Mucosa of descending colon (tissue), 3 donors: Measurements from ENCODE around the gene DPY30. TPM values are rescaled to one million over a fixed set of nuclear protein-coding genes. Genes with fewer than 3 reads are reported as not detected.
A peak's percentile ranks its signal among the peaks of the same experiment; 100 is the strongest.

Experiments
- ATAC-seq: fragments of 200-7000 bp; cut with Tn5 transposase; one replicate; pipeline ENCODE4 v1.9.1; 2020; ENCODE audit warnings: mild to moderate bottlenecking, moderate library complexity
- DNase-seq, 3 donors: peaks; one replicate each; pipeline ENCODE4 v3.0.0-alpha.2; 2020
- H3K36me3 ChIP-seq: fragments of 200-600 bp; one replicate; pipeline ENCODE4 v1.8.0; 2021; ENCODE audit warnings: low read depth, mild to moderate bottlenecking
- H3K4me1 ChIP-seq: fragments of 200-600 bp; one replicate; pipeline ENCODE4 v1.8.0; 2021; ENCODE audit warnings: low read depth, mild to moderate bottlenecking
- H3K4me3 ChIP-seq: fragments of 200-600 bp; one replicate; pipeline ENCODE4 v1.8.0; 2021; ENCODE audit warnings: mild to moderate bottlenecking
- H3K9me3 ChIP-seq: fragments of 200-600 bp; one replicate; pipeline ENCODE4 v1.8.0; 2021; ENCODE audit warnings: mild to moderate bottlenecking
- CTCF ChIP-seq: fragments of 200-600 bp; IDR thresholded peaks from one replicate; pipeline ENCODE4 v1.8.0; 2022; ENCODE audit warnings: antibody characterized with exemption, mild to moderate bottlenecking
- intact Hi-C, 2 donors: fragments of 100-400 bp; cut with DNase I in 1 of 2; cut with micrococcal nuclease in 1 of 2; formaldehyde crosslinking; loops; one replicate each; pipeline versions ENCODE4 v1.11.0 to v1.11.1; 2022; cut with DNase I, micrococcal nuclease
- long read RNA-seq, 2 donors: library from polyadenylated mRNA; unstranded; transcript quantifications; one replicate each; pipeline ENCODE4 v2.0.0, GENCODE V29; 2019 to 2021
- total RNA-seq, 3 donors: library from RNA; stranded (reverse); fragmentation: NEBNext Ultra II Directional in 2 of 3; extraction: Animal tissue kit (Norgen Biotek cat#: 25700) in 2 of 3; gene quantifications; one replicate each; pipeline versions ENCODE4 v1.2.1 to v1.2.4, GENCODE V29; 2021 to 2023
- donor health status: DM: no; HTN: no; CAD: no; lungs with moderate emphysema.
- donor health status: DM: no; HTN: no; CAD: no.
- donor health status: DM: no; HTN: yes; CAD: no.

The DPY30 gene
- total RNA-seq, result 10 to 100 TPM; 49.0 to 59.2 (median 49.0) TPM
- long read RNA-seq, donor 1, transcript DPY30-202 (5 exons, 708 nt), result major isoform, 19 of 31 reads
- long read RNA-seq, donor 1, partial matches to known transcripts, result 6 of 31 reads
- long read RNA-seq, donor 1, other reads (novel, unspliced or antisense), result 6 of 31 reads
- long read RNA-seq, donor 2, transcript DPY30-202 (5 exons, 708 nt), result major isoform, 29 of 35 reads
- long read RNA-seq, donor 2, partial matches to known transcripts, result 0 of 35 reads
- long read RNA-seq, donor 2, other reads (novel, unspliced or antisense), result 5 of 35 reads

- intact Hi-C loops, result no loop called here
- no peak for TF ChIP-seq CTCF
- peak within 1 kb of the TSS; percentile 64 for H3K4me3 ChIP-seq
- H3K4me1 ChIP-seq, result peaks cover 4% of the 10 kb centered on the region
- DNase-seq, result peak; percentile 93 to 95 (median 95)
- peak; percentile 100 for ATAC-seq
- no peaks in the 10 kb centered on the region for H3K9me3 ChIP-seq
- H3K36me3 ChIP-seq, result no peaks in the 10 kb centered on the region
Observed at GRCh38 chr2:32039447-32040219, at the start of gene DPY30. TSS of gene DPY30 (minus strand) at chr2:32039805. CDS start at chr2:32039456, 349 bp downstream.

- intact Hi-C loops, result no loop called here
- no peak for TF ChIP-seq CTCF
- Histone ChIP-seq H3K4me1 (no peaks in the 10 kb centered on the region), H3K36me3 (no peaks in the 10 kb centered on the region), H3K4me3 (no peak overlapping the region), H3K9me3 (no peaks in the 10 kb centered on the region)
- ATAC-seq (no peak), DNase-seq (no peak)
Observed at GRCh38 chr2:32074134-32074506, 34.5 kb upstream of the DPY30 start.

GRCh38 chr2:32067549-32067948 is 27.9 kb upstream of the DPY30 start:
- Histone ChIP-seq H3K9me3 (no peaks in the 10 kb centered on the region), H3K36me3 (no peaks in the 10 kb centered on the region), H3K4me1 (peaks cover 5% of the 10 kb centered on the region), H3K4me3 (no peak overlapping the region)
- no peak for DNase-seq
- ATAC-seq, result no peak
- intact Hi-C loops, result no loop called here
- no peak for TF ChIP-seq CTCF

GRCh38 chr2:32064713-32065112 is 25.1 kb upstream of the DPY30 start:
- DNase-seq, result no peak
- no peak for TF ChIP-seq CTCF
- no peaks in the 10 kb centered on the region for H3K36me3 ChIP-seq
- peaks cover 5% of the 10 kb centered on the region for H3K4me1 ChIP-seq
- peak overlapping the region; percentile 63 for H3K4me3 ChIP-seq
- no peaks in the 10 kb centered on the region for H3K9me3 ChIP-seq
- ATAC-seq, result no peak
- intact Hi-C loops, result loop anchor here in 1 of 2 donors (2.0 kb wide), 1 partner anchor 100 kb away; the partner anchor contains the start of gene SLC30A6

GRCh38 chr2:32064021-32064601 is 24.5 kb upstream of the DPY30 start:
- Histone ChIP-seq H3K4me1 (peaks cover 5% of the 10 kb centered on the region), H3K4me3 (peak overlapping the region; percentile 63), H3K9me3 (no peaks in the 10 kb centered on the region), H3K36me3 (no peaks in the 10 kb centered on the region)
- DNase-seq (peak in 1 of 3 donors; percentile 37), ATAC-seq (peak; percentile 6)
- TF ChIP-seq CTCF, result no peak
- intact Hi-C loops, result loop anchor here in 1 of 2 donors (2.0 kb wide), 1 partner anchor 101 kb away; the partner anchor contains the start of gene SLC30A6
